GM12878 (cell line): ENCODE data around the gene COL4A1. TPM values are rescaled to one million over a fixed set of nuclear protein-coding genes. Genes with fewer than 3 reads are reported as not detected.

Source experiments
- ATAC-seq: fragments of 200-7000 bp; cut with Tn5 transposase; 3 replicates; pipeline ENCODE4 v1.9.1; 2020; ENCODE audit warnings: mild to moderate bottlenecking, moderate library complexity
- BruUV-seq: library from RNA; stranded (reverse); fragments of 400-500 nt; replicated peaks from 2 replicates; lab custom pipeline; 2021; lab: Mats Ljungman, UMichigan
- CTCF ChIA-PET: fragments of 300-600 bp; sonication (Branson Sonifier 250); formaldehyde crosslinking; extraction: SDS; loops from one replicate; lab custom pipeline; 2021; ENCODE audit warnings: inconsistent platforms; lab: Yijun Ruan, JAX
- POLR2A ChIA-PET: fragments of 350-600 bp; formaldehyde crosslinking; extraction: SDS; loops from one replicate; lab custom pipeline; 2021; ENCODE audit warnings: inconsistent platforms; lab: Charles Lee
- RAD21 ChIA-PET: fragments of 300-600 bp; sonication (Branson Sonifier 250); formaldehyde crosslinking; loops from one replicate; lab custom pipeline; 2023; ENCODE audit warnings: antibody characterized with exemption; ENCODE audit not compliant: unreplicated experiment; lab: Charles Lee
- SMC1A ChIA-PET: fragments of 300-600 bp; sonication (Branson Sonifier 250); formaldehyde crosslinking; loops from one replicate; lab custom pipeline; 2023; ENCODE audit not compliant: unreplicated experiment, uncharacterized antibody; lab: Charles Lee
- DNase-seq: peaks from one replicate; pipeline ENCODE4 v3.0.0-alpha.2; 2011; ENCODE audit warnings: low read depth, low spot score
- FAIRE-seq: peaks from 3 replicates; lab custom pipeline; 2011; peaks lifted over from hg19 to GRCh38; lab: Jason Lieb, UNC
- H2AFZ ChIP-seq: 2 replicates; pipeline ENCODE4 v1.6.0; 2011; ENCODE audit warnings: low read depth, low read length, control low read depth; ENCODE audit not compliant: control insufficient read depth
- H3K27ac ChIP-seq: 2 replicates; pipeline ENCODE4 v1.5.1; 2011; ENCODE audit warnings: control low read depth; ENCODE audit not compliant: control insufficient read depth, insufficient read depth
- H3K27me3 ChIP-seq, 2 experiments: replicated peaks in 1 of 2; 2 replicates each; pipeline versions ENCODE4 v1.6.0 to v1.6.1; 2011; ENCODE audit warnings: low read length in 1 of 2; ENCODE audit not compliant: control insufficient read depth in 2 of 2, insufficient read depth in 2 of 2
- H3K36me3 ChIP-seq, 2 experiments: 2 replicates each; pipeline ENCODE4 v1.5.1; 2011; ENCODE audit warnings: low read length in 1 of 2; ENCODE audit not compliant: control insufficient read depth in 2 of 2, insufficient read depth in 2 of 2
- H3K4me1 ChIP-seq: 2 replicates; pipeline ENCODE4 v1.6.1; 2011; ENCODE audit warnings: mild to moderate bottlenecking, low read length, moderate library complexity, mixed read lengths; ENCODE audit not compliant: control insufficient read depth, insufficient read depth
- H3K4me2 ChIP-seq: 2 replicates; pipeline ENCODE4 v1.6.0; 2011; ENCODE audit warnings: control low read depth; ENCODE audit not compliant: control insufficient read depth, insufficient read depth
- H3K4me3 ChIP-seq: fragments of 200-600 bp; sonication (generic); 2 replicates; pipeline ENCODE4 v1.5.1; 2016
- H3K79me2 ChIP-seq: 2 replicates; pipeline ENCODE4 v1.6.0; 2011; ENCODE audit warnings: low read length; ENCODE audit not compliant: control insufficient read depth, insufficient read depth
- H3K9ac ChIP-seq: 2 replicates; pipeline ENCODE4 v1.8.0; 2011; ENCODE audit warnings: low read length, control low read depth, mixed read lengths; ENCODE audit not compliant: control insufficient read depth, insufficient read depth
- H3K9me3 ChIP-seq: replicated peaks from 3 replicates; pipeline ENCODE4 v1.5.1; 2011; ENCODE audit warnings: mild to moderate bottlenecking, low read length; ENCODE audit not compliant: control insufficient read depth, insufficient read depth
- H4K20me1 ChIP-seq: 2 replicates; pipeline ENCODE4 v1.6.0; 2011; ENCODE audit not compliant: control insufficient read depth, insufficient read depth
- ETV6 ChIP-seq, 2 experiments: fragments of 450-650 bp in 1 of 2; IDR thresholded peaks in 1 of 2; conservative IDR thresholded peaks in 1 of 2; 2 replicates each; pipeline ENCODE4 v1.6.1; 2014; ENCODE audit warnings: antibody characterized with exemption in 1 of 2, borderline replicate concordance in 1 of 2, low read depth in 1 of 2, mild to moderate bottlenecking in 1 of 2, moderate library complexity in 1 of 2
- FOS ChIP-seq: IDR thresholded peaks from 3 replicates; pipeline ENCODE4 v1.6.1; 2011; ENCODE audit warnings: borderline replicate concordance; ENCODE audit not compliant: insufficient read length; ENCODE audit errors: extremely low read depth
- GATAD2B ChIP-seq: fragments of 450-650 bp; conservative IDR thresholded peaks from 2 replicates; pipeline ENCODE4 v1.6.1; 2017; ENCODE audit warnings: low read depth, mild to moderate bottlenecking, moderate library complexity
- HDAC6 ChIP-seq: fragments of 200-600 bp; sonication (generic); IDR thresholded peaks from one replicate; pipeline ENCODE4 v1.8.0; 2017; ENCODE audit warnings: antibody characterized with exemption; ENCODE audit not compliant: unreplicated experiment
- IRF4 ChIP-seq: IDR thresholded peaks from 2 replicates; pipeline ENCODE4 v1.6.1; 2011; ENCODE audit warnings: low read depth, low read length
- IRF5 ChIP-seq: fragments of 450-650 bp; IDR thresholded peaks from 2 replicates; pipeline ENCODE4 v1.6.1; 2017; ENCODE audit warnings: borderline replicate concordance
- MYC ChIP-seq: IDR thresholded peaks from 2 replicates; pipeline ENCODE4 v1.6.1; 2011; ENCODE audit warnings: mild to moderate bottlenecking, low read length, moderate library complexity, inconsistent platforms; ENCODE audit not compliant: insufficient read depth, insufficient replicate concordance, insufficient read length, severe bottlenecking
- NFXL1 ChIP-seq: fragments of 450-650 bp; IDR thresholded peaks from 2 replicates; pipeline ENCODE4 v1.6.1; 2017; ENCODE audit warnings: antibody characterized with exemption, mild to moderate bottlenecking, borderline replicate concordance
- NFYB ChIP-seq: IDR thresholded peaks from 2 replicates; pipeline ENCODE4 v1.6.1; 2011; ENCODE audit warnings: low read depth, mild to moderate bottlenecking, low read length, improper control_type of control experiment, moderate library complexity; ENCODE audit not compliant: insufficient read depth
- RCOR1 ChIP-seq: conservative IDR thresholded peaks from 2 replicates; pipeline ENCODE4 v1.6.1; 2012; ENCODE audit warnings: low read depth, low read length, improper control_type of control experiment
- SKIL ChIP-seq: fragments of 450-650 bp; IDR thresholded peaks from 2 replicates; pipeline ENCODE4 v1.6.1; 2017; ENCODE audit warnings: mild to moderate bottlenecking, low read depth, inconsistent platforms; ENCODE audit not compliant: poor library complexity, severe bottlenecking
- WGBS: methylation state at CpG from one replicate; pipeline ENCODE4 v1.1.6; 2016; ENCODE audit warnings: low lambda C conversion rate; ENCODE audit not compliant: insufficient replicate concordance, insufficient coverage; ENCODE audit errors: missing lambda C conversion rate; 5-methylcytosine and 5-hydroxymethylcytosine counted together
- in situ Hi-C: fragments of 300-500 bp; cut with MboI; formaldehyde crosslinking; loops from 9 replicates; pipeline ENCODE4 v1.14.3; 2018; ENCODE audit warnings: mixed read lengths
- intact Hi-C: fragments of 100-400 bp; cut with micrococcal nuclease; formaldehyde crosslinking; loops from one replicate; pipeline ENCODE4 v1.14.2; 2022; ENCODE audit not compliant: unreplicated experiment
- polyA plus RNA-seq, 11 experiments: library from polyadenylated mRNA; depleted of rRNA in 4 of 11; unstranded in 6 of 11; stranded (reverse) in 5 of 11; fragments of >200 nt; fragmentation: Nextera tagmentation in 4 of 11; fragmentation: Illumina TruSeq in 1 of 11; extraction: Ambion mirVana in 4 of 11; extraction: Trizol in 1 of 11; gene quantifications; 1 replicate in 1 of 11; 2 replicates in 10 of 11; pipeline versions ENCODE4 v1.2.1 to v1.2.3, GENCODE V29; 2011 to 2016; ENCODE audit warnings: inconsistent platforms in 2 of 11, missing spikeins in 2 of 11, low read depth in 1 of 11
- total RNA-seq, 4 experiments: library from RNA; depleted of rRNA in 3 of 4; stranded (reverse); fragments of >200 nt in 3 of 4; fragmentation: Illumina TruSeq in 1 of 4; extraction: Trizol in 1 of 4; gene quantifications; 2 replicates each; pipeline versions ENCODE4 v1.2.1 to v1.2.3, GENCODE V29; 2013 to 2021
- TF ChIP-seq, protein P1 (sequence below), 3 experiments: IDR thresholded peaks in 2 of 3; conservative IDR thresholded peaks in 1 of 3; 2 replicates each; pipeline ENCODE4 v1.5.1; 2011; ENCODE audit warnings: low read depth in 3 of 3, low read length in 3 of 3, mild to moderate bottlenecking in 3 of 3, control low read depth in 2 of 3, moderate library complexity in 2 of 3, inconsistent platforms in 1 of 3, mixed read lengths in 1 of 3; ENCODE audit not compliant: control insufficient read depth in 2 of 3, insufficient read depth in 1 of 3; ENCODE audit errors: extremely low read depth in 1 of 3

COL4A1 gene
- total and polyA plus RNA-seq, 10 of the 15 experiments (the other 5 are each of a cell fraction or from before 2014, with no cell fraction given): 0.07 to 0.31 (median 0.13) TPM; not detected in 6

DNA sequence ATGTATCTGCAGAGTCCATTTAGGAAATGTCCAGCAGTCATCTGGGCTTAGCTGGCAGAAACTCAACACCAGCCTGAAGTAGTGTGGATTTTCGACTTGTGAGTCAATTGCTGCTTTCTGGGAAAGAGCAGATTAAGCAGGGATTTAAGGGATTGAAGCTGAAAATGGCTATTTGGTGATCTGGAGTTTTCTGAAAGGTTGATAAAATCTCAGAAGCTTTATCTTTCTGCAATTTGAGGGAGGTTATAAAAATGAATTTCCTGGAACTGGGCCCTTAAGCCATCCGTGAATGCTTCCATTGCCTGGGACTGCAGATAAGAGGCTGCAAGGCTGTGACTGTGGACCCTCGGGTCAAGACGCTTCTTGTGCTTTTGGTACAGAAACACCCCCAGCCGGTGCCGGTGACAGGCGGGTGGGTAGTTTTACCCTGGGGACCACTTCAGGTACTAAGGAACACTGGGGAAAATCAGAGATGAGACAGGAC is 61.5 kb downstream of the COL4A1 start (continued):
- TF ChIP-seq NFXL1: no peak

- no TSS peak for BruUV-seq
- Histone ChIP-seq H3K4me2 (no peak overlapping the region), H3K4me3 (no peak overlapping the region), H3K4me1 (no peaks in the 10 kb centered on the region), H3K9ac (no peak overlapping the region), H3K36me3 (no peaks in the 10 kb centered on the region), H3K79me2 (no peaks in the 10 kb centered on the region), H4K20me1 (no peaks in the 10 kb centered on the region), H3K27ac (no peak overlapping the region), H3K27me3 (peaks cover 0 to 4% of the 10 kb centered on the region in 2 experiments; a peak in 2 of 4 replicates), H3K9me3 (no peaks in the 10 kb centered on the region), H2AFZ (no peak overlapping the region)
- no peak for TF ChIP-seq IRF4
- no peak for TF ChIP-seq NFYB
- TF ChIP-seq ETV6 (conservative IDR thresholded peaks at IDR 0.05 in 1 of 2, IDR thresholded peaks at IDR 0.05 in 1 of 2; ENCODE audit: borderline replicate concordance in 1 of 2, low read depth in 1 of 2): no peak
- TF ChIP-seq FOS: no peak
- TF ChIP-seq RCOR1: no peak
- TF ChIP-seq IRF5: no peak
- TF ChIP-seq, protein P1, sequence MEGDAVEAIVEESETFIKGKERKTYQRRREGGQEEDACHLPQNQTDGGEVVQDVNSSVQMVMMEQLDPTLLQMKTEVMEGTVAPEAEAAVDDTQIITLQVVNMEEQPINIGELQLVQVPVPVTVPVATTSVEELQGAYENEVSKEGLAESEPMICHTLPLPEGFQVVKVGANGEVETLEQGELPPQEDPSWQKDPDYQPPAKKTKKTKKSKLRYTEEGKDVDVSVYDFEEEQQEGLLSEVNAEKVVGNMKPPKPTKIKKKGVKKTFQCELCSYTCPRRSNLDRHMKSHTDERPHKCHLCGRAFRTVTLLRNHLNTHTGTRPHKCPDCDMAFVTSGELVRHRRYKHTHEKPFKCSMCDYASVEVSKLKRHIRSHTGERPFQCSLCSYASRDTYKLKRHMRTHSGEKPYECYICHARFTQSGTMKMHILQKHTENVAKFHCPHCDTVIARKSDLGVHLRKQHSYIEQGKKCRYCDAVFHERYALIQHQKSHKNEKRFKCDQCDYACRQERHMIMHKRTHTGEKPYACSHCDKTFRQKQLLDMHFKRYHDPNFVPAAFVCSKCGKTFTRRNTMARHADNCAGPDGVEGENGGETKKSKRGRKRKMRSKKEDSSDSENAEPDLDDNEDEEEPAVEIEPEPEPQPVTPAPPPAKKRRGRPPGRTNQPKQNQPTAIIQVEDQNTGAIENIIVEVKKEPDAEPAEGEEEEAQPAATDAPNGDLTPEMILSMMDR (IDR thresholded peaks at IDR 0.05 in 2 of 3, conservative IDR thresholded peaks at IDR 0.05 in 1 of 3; ENCODE audit: control insufficient read depth in 2 of 3, extremely low read depth in 1 of 3, insufficient read depth in 1 of 3, low read depth in 3 of 3, low read length in 3 of 3): no peak
- no peak for TF ChIP-seq HDAC6
- TF ChIP-seq SKIL: no peak
- no peak for TF ChIP-seq MYC
- no peak for TF ChIP-seq GATAD2B
- 23% methylated on average over 9 of the region's 9 CpGs for WGBS
- ATAC-seq: no peak
- ChIA-PET SMC1A (interaction anchor here (1.9 kb wide), 1 partner anchor 12 kb away, joined by 3 read pairs; no protein-coding TSS in a partner anchor), POLR2A (no interaction called here), RAD21 (no interaction called here), CTCF (interaction anchor here (1.2 to 3.4 kb wide), 5 partner anchors 9 to 199 kb away, joined by 3 to 24 read pairs (median 4); no protein-coding TSS in a partner anchor)
- intact Hi-C loops (no loop called here), in situ Hi-C loops (no loop called here)
- no peak for DNase-seq
- no peak for FAIRE-seq
Observed at GRCh38 chr13:110244976-110245375, 62.0 kb downstream of the COL4A1 start.
